Activated naive CD4-positive, alpha-beta T cell treated with Interleukin-2 at 50 U/mL for 16 hours (primary cell): ENCODE measurements around the gene NT5M.
A peak's percentile ranks its signal among the peaks of the same experiment; 100 is the strongest.

Source experiments
- DNase-seq: peaks from one replicate; pipeline ENCODE4 v3.0.0-alpha.2; 2020

The NT5M gene

GRCh38 chr17:17355426-17355825 lies 52.3 kb downstream of the NT5M start:
- no peak for DNase-seq

GRCh38 chr17:17356149-17356930 lies 53.2 kb downstream of the NT5M start:
- peak; percentile 67 for DNase-seq

GRCh38 chr17:17356931-17357270 lies 53.7 kb downstream of the NT5M start:
- no peak for DNase-seq

- DNase-seq: no peak
Measured at GRCh38 chr17:17358060-17358751, 55.0 kb downstream of the NT5M start.

GRCh38 chr17:17358866-17359265 lies 55.7 kb downstream of the NT5M start:
- no peak for DNase-seq

- no peak for DNase-seq
Measured at GRCh38 chr17:17359271-17359670, 56.1 kb downstream of the NT5M start.

- DNase-seq: no peak
Measured at GRCh38 chr17:17360087-17360730, 57.0 kb downstream of the NT5M start.

- DNase-seq: no peak
Measured at GRCh38 chr17:17361543-17361866, 58.3 kb downstream of the NT5M start.

GRCh38 chr17:17361867-17362539 lies 58.8 kb downstream of the NT5M start:
- DNase-seq: no peak

- no peak for DNase-seq
Measured at GRCh38 chr17:17362540-17362930, 59.4 kb downstream of the NT5M start.

- DNase-seq: no peak
Measured at GRCh38 chr17:17363638-17364337, 60.6 kb downstream of the NT5M start.

- no peak for DNase-seq
Measured at GRCh38 chr17:17364338-17364667, 61.1 kb downstream of the NT5M start.

- DNase-seq: no peak
Measured at GRCh38 chr17:17365476-17366110, 62.4 kb downstream of the NT5M start.

GRCh38 chr17:17366235-17366634 lies 63.1 kb downstream of the NT5M start:
- no peak for DNase-seq

- no peak for DNase-seq
Measured at GRCh38 chr17:17366941-17367875, 64.0 kb downstream of the NT5M start.

- DNase-seq: no peak
Measured at GRCh38 chr17:17367931-17368330, 64.8 kb downstream of the NT5M start.

- no peak for DNase-seq
Measured at GRCh38 chr17:17370711-17371110, 67.5 kb downstream of the NT5M start.

GRCh38 chr17:17372856-17373520 lies 69.8 kb downstream of the NT5M start:
- no peak for DNase-seq

- DNase-seq: no peak
Measured at GRCh38 chr17:17375841-17376240, 72.7 kb downstream of the NT5M start.

GRCh38 chr17:17376362-17376761 lies 73.2 kb downstream of the NT5M start:
- no peak for DNase-seq
